ENCODE measurements around the gene EEF1AKMT3. TPM values are rescaled to one million over a fixed set of nuclear protein-coding genes. Genes with fewer than 3 reads are reported as not detected.

Gene EEF1AKMT3
- polyA plus RNA-seq, 4 donors = 9.1 to 13.5 (median 12.4) TPM

- DNase-seq (ENCODE audit: low read depth in 4 of 4, low spot score in 2 of 4) = no peak
Measured at GRCh38 chr12:57750561-57751431, 21.6 kb upstream of the EEF1AKMT3 start.

GRCh38 chr12:57751432-57751787, 21.0 kb upstream of the EEF1AKMT3 start:
- DNase-seq (ENCODE audit: low read depth in 4 of 4, low spot score in 2 of 4) = no peak

GRCh38 chr12:57751788-57752667, 20.4 kb upstream of the EEF1AKMT3 start, which contains the start of gene CDK4:
CDK4 (minus strand) TSS chr12:57752310; CDS start chr12:57751717, 593 bp downstream.
- DNase-seq (ENCODE audit: low read depth in 4 of 4, low spot score in 2 of 4) = peak; percentile 86 to 97 (median 96)

DNA sequence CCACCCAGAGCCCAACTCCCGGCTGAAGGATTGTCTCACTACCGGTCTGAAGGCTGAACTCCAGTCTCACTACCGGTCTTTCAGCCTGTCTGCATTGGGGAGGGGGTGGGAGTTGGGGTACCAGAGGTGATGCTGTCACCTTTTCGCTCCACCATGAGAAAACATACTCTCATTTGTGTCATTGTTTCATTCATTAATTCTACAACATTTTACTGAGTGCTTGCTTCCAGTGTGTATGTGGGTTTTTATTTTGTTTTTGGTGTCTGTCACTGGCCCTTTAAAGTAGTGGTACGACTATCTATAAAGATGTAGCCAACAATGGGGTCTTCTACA, 19.8 kb upstream of the EEF1AKMT3 start:
- no peak for DNase-seq (ENCODE audit: low read depth in 4 of 4, low spot score in 2 of 4)

- no peak for DNase-seq (ENCODE audit: low read depth in 4 of 4, low spot score in 2 of 4)
Measured at GRCh38 chr12:57753756-57754337, 18.6 kb upstream of the EEF1AKMT3 start.

- DNase-seq (ENCODE audit: low read depth in 4 of 4, low spot score in 2 of 4) = no peak
Measured at GRCh38 chr12:57754411-57755193, 17.8 kb upstream of the EEF1AKMT3 start, which contains the start of gene MARCHF9. MARCHF9 (plus strand) TSS chr12:57755103; CDS start chr12:57755529, 426 bp downstream.

- DNase-seq (ENCODE audit: low read depth in 4 of 4, low spot score in 2 of 4) = no peak
Measured at GRCh38 chr12:57755194-57755453, 17.3 kb upstream of the EEF1AKMT3 start.

- DNase-seq (ENCODE audit: low read depth in 4 of 4, low spot score in 2 of 4) = no peak
Measured at GRCh38 chr12:57755454-57756372, 16.7 kb upstream of the EEF1AKMT3 start.

- DNase-seq (ENCODE audit: low read depth in 4 of 4, low spot score in 2 of 4) = no peak
Measured at GRCh38 chr12:57756406-57757341, 15.7 kb upstream of the EEF1AKMT3 start.

DNA sequence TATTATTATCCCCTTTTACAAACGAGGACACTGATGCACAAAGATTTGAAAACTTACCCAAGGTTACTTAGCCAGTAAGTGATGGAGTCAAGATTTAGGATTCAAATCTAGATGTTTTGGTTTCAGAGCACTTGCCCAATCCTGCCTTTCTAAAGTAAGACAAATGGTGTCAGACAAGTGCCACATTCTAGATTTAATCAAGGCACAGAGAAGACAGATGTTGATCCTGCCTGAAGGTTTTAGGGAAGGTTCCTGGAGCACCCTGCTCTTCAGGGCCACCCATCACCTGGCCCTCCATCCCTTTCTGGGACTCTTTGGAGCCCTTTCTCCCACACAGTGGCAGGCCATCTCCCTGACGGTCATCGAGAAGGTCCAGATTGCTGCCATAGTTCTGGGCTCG, 14.6 kb upstream of the EEF1AKMT3 start:
- DNase-seq (ENCODE audit: low read depth in 4 of 4, low spot score in 2 of 4) = no peak

- DNase-seq (ENCODE audit: low read depth in 4 of 4, low spot score in 2 of 4) = no peak
Measured at GRCh38 chr12:57758552-57759359, 13.7 kb upstream of the EEF1AKMT3 start.

GRCh38 chr12:57759360-57759980, 12.9 kb upstream of the EEF1AKMT3 start:
- DNase-seq (ENCODE audit: low read depth in 4 of 4, low spot score in 2 of 4) = no peak

DNA sequence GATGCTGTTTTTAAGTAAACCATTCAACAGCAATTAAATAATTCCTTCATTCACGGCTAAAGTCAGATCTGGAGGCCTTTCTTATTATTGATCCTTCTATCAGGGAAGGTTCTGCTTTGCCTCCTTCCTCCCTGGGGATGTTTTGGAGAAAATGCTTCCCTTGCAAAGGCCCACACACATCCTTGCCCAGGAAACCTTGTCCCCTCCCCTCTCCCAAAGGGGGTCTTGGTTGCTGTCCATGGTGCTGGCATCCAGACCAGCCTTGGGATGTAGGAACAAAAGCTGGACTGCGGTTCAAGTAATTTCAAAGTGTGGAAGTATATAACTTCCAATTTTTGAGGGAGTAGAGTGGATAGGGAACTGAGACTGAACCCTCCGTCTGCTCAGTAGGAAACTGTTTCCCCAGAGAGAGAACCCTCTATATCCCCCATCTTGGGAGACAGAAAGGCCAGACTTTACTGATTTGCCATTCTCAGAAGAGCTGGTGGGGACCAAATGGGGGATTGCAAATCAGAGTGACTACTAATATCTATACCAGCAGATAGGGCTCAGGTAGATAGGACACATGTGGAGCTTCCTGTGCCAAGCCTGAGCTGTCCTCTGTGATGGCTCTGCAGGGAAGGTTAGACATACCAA, 11.9 kb upstream of the EEF1AKMT3 start:
- no peak for DNase-seq (ENCODE audit: low read depth in 4 of 4, low spot score in 2 of 4)

DNA sequence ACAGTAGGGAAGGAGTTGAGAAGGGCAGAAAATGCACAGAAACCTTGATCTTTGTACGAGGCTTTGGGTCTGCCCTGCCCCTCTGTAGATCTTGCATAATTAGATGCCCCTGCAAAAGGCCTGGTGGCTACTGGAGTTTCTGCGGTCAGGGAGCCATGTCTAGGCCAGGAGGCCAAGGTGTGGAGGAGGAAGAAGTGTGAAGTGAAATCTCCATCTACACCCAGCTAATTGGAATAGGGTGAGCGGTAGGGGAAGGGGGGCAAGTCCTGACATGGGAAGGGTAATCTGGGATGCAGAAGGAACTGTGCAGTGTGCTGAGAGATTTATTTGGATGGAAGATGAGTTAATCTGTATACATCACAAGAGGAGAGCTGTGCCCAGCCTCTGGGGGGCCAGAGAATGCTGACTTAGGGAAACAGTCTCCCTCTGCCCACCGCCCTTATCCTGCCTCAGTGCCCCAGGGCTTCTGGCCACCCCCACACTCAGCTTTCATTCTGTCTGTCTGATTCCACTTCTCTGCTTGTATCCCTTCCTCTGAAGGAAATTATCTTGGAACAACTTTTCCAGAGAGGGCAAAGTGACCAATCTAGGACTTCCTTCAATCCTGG, 10.9 kb upstream of the EEF1AKMT3 start:
- no peak for DNase-seq (ENCODE audit: low read depth in 4 of 4, low spot score in 2 of 4)

DNA sequence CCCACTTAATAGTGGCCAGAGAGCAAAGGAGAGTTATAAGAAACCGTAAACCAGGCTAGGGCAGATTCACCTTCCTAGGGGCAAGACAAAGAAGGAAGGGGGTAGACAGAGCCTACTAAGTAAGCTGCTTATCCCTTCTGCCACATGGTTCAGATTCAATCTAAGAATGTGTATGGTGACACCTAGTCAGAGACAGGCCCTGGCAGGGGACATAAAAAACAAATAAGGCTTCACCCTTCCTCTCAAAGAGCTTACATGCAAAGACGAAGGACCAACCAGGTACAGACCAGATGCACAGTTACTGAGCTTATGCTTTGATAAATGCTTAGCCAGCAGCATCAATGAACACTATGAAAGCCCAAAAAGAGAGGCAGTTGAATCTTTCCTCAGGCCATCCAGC, 10.0 kb upstream of the EEF1AKMT3 start:
- DNase-seq (ENCODE audit: low read depth in 4 of 4, low spot score in 2 of 4) = no peak
